LNCAP (cell line): ENCODE data around the gene TRDN.

ENCODE experiments used
- CTCF ChIP-seq: fragments of 450-650 bp; IDR thresholded peaks from 2 replicates; pipeline ENCODE4 v1.5.1; 2017; ENCODE audit warnings: mild to moderate bottlenecking

The TRDN gene

GRCh38 chr6:123509112-123509511 lies 127.6 kb downstream of the TRDN start:
- TF ChIP-seq CTCF: no peak

GRCh38 chr6:123508290-123508689 lies 128.5 kb downstream of the TRDN start:
- TF ChIP-seq CTCF: no peak

GRCh38 chr6:123507582-123507981 lies 129.2 kb downstream of the TRDN start:
- TF ChIP-seq CTCF: no peak

GRCh38 chr6:123503619-123504018 lies 133.1 kb downstream of the TRDN start:
- no peak for TF ChIP-seq CTCF

- no peak for TF ChIP-seq CTCF
Measured at GRCh38 chr6:123497025-123497424, 139.7 kb downstream of the TRDN start.

- TF ChIP-seq CTCF: no peak
Measured at GRCh38 chr6:123489589-123489988, 147.2 kb downstream of the TRDN start.

- TF ChIP-seq CTCF: no peak
Measured at GRCh38 chr6:123480986-123481385, 155.8 kb downstream of the TRDN start.

GRCh38 chr6:123467392-123467791 lies 169.4 kb downstream of the TRDN start:
- no peak for TF ChIP-seq CTCF
